Breast epithelium (tissue), 3 donors: Measurements from ENCODE around the gene DPEP1.

Experiments used
- POLR2AphosphoS5 ChIP-seq, 3 donors: sonication (generic); formaldehyde crosslinking; IDR thresholded peaks; one replicate each; pipeline ENCODE4 v1.6.1; 2017; ENCODE audit warnings: antibody characterized with exemption in 3 of 3
- TF ChIP-seq, protein P1 (sequence below), 3 donors: fragments of 450-650 bp; IDR thresholded peaks; one replicate each; pipeline ENCODE4 v1.5.1; 2016 to 2017; ENCODE audit warnings: antibody characterized with exemption in 3 of 3, mild to moderate bottlenecking in 3 of 3, moderate library complexity in 3 of 3

DNA sequence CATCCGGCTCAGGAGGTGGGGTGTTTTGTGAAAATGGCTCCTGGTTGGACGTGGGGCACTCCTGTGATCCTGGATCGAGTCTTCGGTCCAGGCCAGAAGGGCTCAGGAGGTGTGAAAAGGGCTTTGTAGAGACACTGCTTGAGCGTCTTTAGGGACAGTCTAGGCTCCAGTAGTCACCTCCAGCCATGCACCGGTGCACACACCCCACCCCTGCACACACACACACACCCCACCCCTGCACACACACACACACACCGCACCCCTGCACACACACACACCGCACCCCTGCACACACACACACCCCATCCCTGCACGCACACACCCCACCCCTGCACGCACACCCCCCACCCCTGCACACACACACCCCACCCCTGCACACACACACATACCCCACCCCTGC, 25.0 kb downstream of the DPEP1 start:
- TF ChIP-seq, protein P1, sequence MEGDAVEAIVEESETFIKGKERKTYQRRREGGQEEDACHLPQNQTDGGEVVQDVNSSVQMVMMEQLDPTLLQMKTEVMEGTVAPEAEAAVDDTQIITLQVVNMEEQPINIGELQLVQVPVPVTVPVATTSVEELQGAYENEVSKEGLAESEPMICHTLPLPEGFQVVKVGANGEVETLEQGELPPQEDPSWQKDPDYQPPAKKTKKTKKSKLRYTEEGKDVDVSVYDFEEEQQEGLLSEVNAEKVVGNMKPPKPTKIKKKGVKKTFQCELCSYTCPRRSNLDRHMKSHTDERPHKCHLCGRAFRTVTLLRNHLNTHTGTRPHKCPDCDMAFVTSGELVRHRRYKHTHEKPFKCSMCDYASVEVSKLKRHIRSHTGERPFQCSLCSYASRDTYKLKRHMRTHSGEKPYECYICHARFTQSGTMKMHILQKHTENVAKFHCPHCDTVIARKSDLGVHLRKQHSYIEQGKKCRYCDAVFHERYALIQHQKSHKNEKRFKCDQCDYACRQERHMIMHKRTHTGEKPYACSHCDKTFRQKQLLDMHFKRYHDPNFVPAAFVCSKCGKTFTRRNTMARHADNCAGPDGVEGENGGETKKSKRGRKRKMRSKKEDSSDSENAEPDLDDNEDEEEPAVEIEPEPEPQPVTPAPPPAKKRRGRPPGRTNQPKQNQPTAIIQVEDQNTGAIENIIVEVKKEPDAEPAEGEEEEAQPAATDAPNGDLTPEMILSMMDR (IDR thresholded peaks at IDR 0.05) = no peak
- no peak for TF ChIP-seq POLR2AphosphoS5 (IDR thresholded peaks at IDR 0.05)
